ENCODE measurements around the gene KIF4A. TPM values are rescaled to one million over a fixed set of nuclear protein-coding genes. Genes with fewer than 3 reads are reported as not detected.

KIF4A gene
- polyA plus RNA-seq, 2 donors = 1.7 to 3.5 TPM

- no peaks in the 10 kb centered on the region for H3K4me1 ChIP-seq (ENCODE audit: control insufficient read depth in 2 of 2, insufficient read depth in 2 of 2, low read length in 1 of 2)
- no peak overlapping the region for H3K4me3 ChIP-seq (ENCODE audit: low read depth in 1 of 2, low read length in 2 of 2)
- 92 to 98% methylated on average over 2 of the region's 2 CpGs for WGBS, 2 donors
- H3K9me3 ChIP-seq (ENCODE audit: control insufficient read depth in 2 of 2, insufficient read depth in 1 of 2, low read depth in 1 of 2, low read length in 1 of 2) = no peaks in the 10 kb centered on the region
- no peaks in the 10 kb centered on the region for H3K27me3 ChIP-seq (ENCODE audit: control insufficient read depth in 1 of 2, insufficient read depth in 2 of 2, low read length in 2 of 2)
- H3K27ac ChIP-seq (ENCODE audit: low read depth in 2 of 2, low read length in 1 of 2) = no peak overlapping the region
- H3K36me3 ChIP-seq (ENCODE audit: control insufficient read depth in 2 of 2, insufficient read depth in 2 of 2, low read length in 1 of 2) = no peaks in the 10 kb centered on the region
These were observed 121.0 kb downstream of the KIF4A start for GRCh38 chrX:70410921-70411320.

- Histone ChIP-seq H3K27ac (ENCODE audit: low read depth in 2 of 2, low read length in 1 of 2) (no peak overlapping the region), H3K4me1 (ENCODE audit: control insufficient read depth in 2 of 2, insufficient read depth in 2 of 2, low read length in 1 of 2) (no peaks in the 10 kb centered on the region), H3K27me3 (ENCODE audit: control insufficient read depth in 1 of 2, insufficient read depth in 2 of 2, low read length in 2 of 2) (no peaks in the 10 kb centered on the region), H3K4me3 (ENCODE audit: low read depth in 1 of 2, low read length in 2 of 2) (no peak overlapping the region), H3K9me3 (ENCODE audit: control insufficient read depth in 2 of 2, insufficient read depth in 1 of 2, low read depth in 1 of 2, low read length in 1 of 2) (no peaks in the 10 kb centered on the region), H3K36me3 (ENCODE audit: control insufficient read depth in 2 of 2, insufficient read depth in 2 of 2, low read length in 1 of 2) (no peaks in the 10 kb centered on the region)
- 69 to 96% methylated on average over 3 of the region's 3 CpGs for WGBS, 2 donors
These were observed 121.6 kb downstream of the KIF4A start for GRCh38 chrX:70411475-70411874.

- Histone ChIP-seq H3K36me3 (ENCODE audit: control insufficient read depth in 2 of 2, insufficient read depth in 2 of 2, low read length in 1 of 2) (no peaks in the 10 kb centered on the region), H3K4me3 (ENCODE audit: low read depth in 1 of 2, low read length in 2 of 2) (no peak overlapping the region), H3K4me1 (ENCODE audit: control insufficient read depth in 2 of 2, insufficient read depth in 2 of 2, low read length in 1 of 2) (no peaks in the 10 kb centered on the region), H3K9me3 (ENCODE audit: control insufficient read depth in 2 of 2, insufficient read depth in 1 of 2, low read depth in 1 of 2, low read length in 1 of 2) (no peaks in the 10 kb centered on the region), H3K27me3 (ENCODE audit: control insufficient read depth in 1 of 2, insufficient read depth in 2 of 2, low read length in 2 of 2) (no peaks in the 10 kb centered on the region), H3K27ac (ENCODE audit: low read depth in 2 of 2, low read length in 1 of 2) (no peak overlapping the region)
- WGBS, 2 donors = 31 to 51% methylated on average over 2 of the region's 2 CpGs
These were observed 131.7 kb downstream of the KIF4A start for GRCh38 chrX:70421618-70422017.

- Histone ChIP-seq H3K27me3 (ENCODE audit: control insufficient read depth in 1 of 2, insufficient read depth in 2 of 2, low read length in 2 of 2) (no peaks in the 10 kb centered on the region), H3K9me3 (ENCODE audit: control insufficient read depth in 2 of 2, insufficient read depth in 1 of 2, low read depth in 1 of 2, low read length in 1 of 2) (no peaks in the 10 kb centered on the region), H3K4me3 (ENCODE audit: low read depth in 1 of 2, low read length in 2 of 2) (no peak within 1 kb of the TSS), H3K4me1 (ENCODE audit: control insufficient read depth in 2 of 2, insufficient read depth in 2 of 2, low read length in 1 of 2) (no peaks in the 10 kb centered on the region), H3K36me3 (ENCODE audit: control insufficient read depth in 2 of 2, insufficient read depth in 2 of 2, low read length in 1 of 2) (no peaks in the 10 kb centered on the region), H3K27ac (ENCODE audit: low read depth in 2 of 2, low read length in 1 of 2) (no peak within 1 kb of the TSS)
- 24 to 36% methylated on average over 9 to 11 of the region's 11 CpGs for WGBS, 2 donors
These were observed 133.0 kb downstream of the KIF4A start, which contains the start of gene GDPD2 for GRCh38 chrX:70422851-70423341. Gene GDPD2 (plus strand): TSS chrX:70423314. CDS start chrX:70424985, 1,671 bp downstream.

- H3K4me1 ChIP-seq (ENCODE audit: control insufficient read depth in 2 of 2, insufficient read depth in 2 of 2, low read length in 1 of 2) = no peaks in the 10 kb centered on the region
- H3K27ac ChIP-seq (ENCODE audit: low read depth in 2 of 2, low read length in 1 of 2) = no peak overlapping the region
- H3K27me3 ChIP-seq (ENCODE audit: control insufficient read depth in 1 of 2, insufficient read depth in 2 of 2, low read length in 2 of 2) = no peaks in the 10 kb centered on the region
- H3K4me3 ChIP-seq (ENCODE audit: low read depth in 1 of 2, low read length in 2 of 2) = no peak overlapping the region
- 62% methylated on average over 10 of the region's 10 CpGs for WGBS, 2 donors
- no peaks in the 10 kb centered on the region for H3K36me3 ChIP-seq (ENCODE audit: control insufficient read depth in 2 of 2, insufficient read depth in 2 of 2, low read length in 1 of 2)
- no peaks in the 10 kb centered on the region for H3K9me3 ChIP-seq (ENCODE audit: control insufficient read depth in 2 of 2, insufficient read depth in 1 of 2, low read depth in 1 of 2, low read length in 1 of 2)
These were observed 134.2 kb downstream of the KIF4A start for GRCh38 chrX:70423936-70424675.

DNA sequence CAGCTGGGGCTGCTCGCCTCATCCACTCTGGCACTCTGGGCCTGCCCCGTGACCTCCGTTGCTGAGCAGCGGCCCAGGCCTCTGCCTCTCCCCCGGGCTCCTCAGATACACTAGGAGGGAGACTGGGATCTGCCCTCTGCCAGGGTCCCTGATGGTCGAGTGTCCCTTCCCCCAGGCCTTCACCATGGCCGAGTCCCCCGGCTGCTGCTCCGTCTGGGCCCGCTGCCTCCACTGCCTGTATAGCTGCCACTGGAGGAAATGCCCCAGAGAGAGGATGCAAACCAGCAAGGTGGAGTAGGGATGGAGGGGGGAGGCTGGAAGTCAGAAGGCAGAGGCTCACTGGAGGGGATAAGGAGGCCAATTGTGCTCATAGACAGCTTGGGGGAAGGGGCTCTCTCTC, 134.9 kb downstream of the KIF4A start:
- Histone ChIP-seq H3K4me1 (ENCODE audit: control insufficient read depth in 2 of 2, insufficient read depth in 2 of 2, low read length in 1 of 2) (no peaks in the 10 kb centered on the region), H3K9me3 (ENCODE audit: control insufficient read depth in 2 of 2, insufficient read depth in 1 of 2, low read depth in 1 of 2, low read length in 1 of 2) (no peaks in the 10 kb centered on the region), H3K36me3 (ENCODE audit: control insufficient read depth in 2 of 2, insufficient read depth in 2 of 2, low read length in 1 of 2) (no peaks in the 10 kb centered on the region), H3K4me3 (ENCODE audit: low read depth in 1 of 2, low read length in 2 of 2) (no peak overlapping the region), H3K27ac (ENCODE audit: low read depth in 2 of 2, low read length in 1 of 2) (no peak overlapping the region), H3K27me3 (ENCODE audit: control insufficient read depth in 1 of 2, insufficient read depth in 2 of 2, low read length in 2 of 2) (no peaks in the 10 kb centered on the region)
- WGBS, 2 donors = 80 to 90% methylated on average over 9 to 10 of the region's 10 CpGs

GRCh38 chrX:70426286-70427278, 136.7 kb downstream of the KIF4A start:
- no peaks in the 10 kb centered on the region for H3K36me3 ChIP-seq (ENCODE audit: control insufficient read depth in 2 of 2, insufficient read depth in 2 of 2, low read length in 1 of 2)
- no peak overlapping the region for H3K27ac ChIP-seq (ENCODE audit: low read depth in 2 of 2, low read length in 1 of 2)
- H3K9me3 ChIP-seq (ENCODE audit: control insufficient read depth in 2 of 2, insufficient read depth in 1 of 2, low read depth in 1 of 2, low read length in 1 of 2) = no peaks in the 10 kb centered on the region
- WGBS, 2 donors = 77 to 95% methylated on average over 15 of the region's 15 CpGs
- no peaks in the 10 kb centered on the region for H3K4me1 ChIP-seq (ENCODE audit: control insufficient read depth in 2 of 2, insufficient read depth in 2 of 2, low read length in 1 of 2)
- no peak overlapping the region for H3K4me3 ChIP-seq (ENCODE audit: low read depth in 1 of 2, low read length in 2 of 2)
- H3K27me3 ChIP-seq (ENCODE audit: control insufficient read depth in 1 of 2, insufficient read depth in 2 of 2, low read length in 2 of 2) = no peaks in the 10 kb centered on the region

DNA sequence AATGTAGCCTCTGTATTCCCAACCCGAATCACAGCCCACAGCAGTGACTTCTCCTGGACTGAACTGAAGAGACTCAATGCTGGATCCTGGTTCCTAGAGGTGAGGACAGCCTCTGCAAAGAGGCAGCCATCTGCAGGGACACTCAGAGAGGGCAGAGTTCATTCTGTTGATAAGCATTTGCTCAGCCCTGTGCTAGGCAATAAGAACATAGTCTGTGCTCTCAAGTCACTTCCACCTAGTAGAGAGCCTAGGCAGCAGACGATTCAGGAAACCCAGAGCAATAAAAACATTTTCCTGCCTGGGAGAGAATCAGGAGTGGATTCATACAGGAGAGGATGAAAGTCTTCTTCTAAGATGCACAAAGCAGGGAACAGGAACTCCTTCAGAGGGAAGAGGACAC, 137.5 kb downstream of the KIF4A start:
- Histone ChIP-seq H3K36me3 (ENCODE audit: control insufficient read depth in 2 of 2, insufficient read depth in 2 of 2, low read length in 1 of 2) (no peaks in the 10 kb centered on the region), H3K4me3 (ENCODE audit: low read depth in 1 of 2, low read length in 2 of 2) (no peak overlapping the region), H3K27ac (ENCODE audit: low read depth in 2 of 2, low read length in 1 of 2) (no peak overlapping the region), H3K4me1 (ENCODE audit: control insufficient read depth in 2 of 2, insufficient read depth in 2 of 2, low read length in 1 of 2) (no peaks in the 10 kb centered on the region), H3K9me3 (ENCODE audit: control insufficient read depth in 2 of 2, insufficient read depth in 1 of 2, low read depth in 1 of 2, low read length in 1 of 2) (no peaks in the 10 kb centered on the region), H3K27me3 (ENCODE audit: control insufficient read depth in 1 of 2, insufficient read depth in 2 of 2, low read length in 2 of 2) (no peaks in the 10 kb centered on the region)
- 62 to 88% methylated on average over 2 of the region's 2 CpGs for WGBS, 2 donors

GRCh38 chrX:70429759-70430158, 139.9 kb downstream of the KIF4A start:
- no peaks in the 10 kb centered on the region for H3K9me3 ChIP-seq (ENCODE audit: control insufficient read depth in 2 of 2, insufficient read depth in 1 of 2, low read depth in 1 of 2, low read length in 1 of 2)
- no peak overlapping the region for H3K4me3 ChIP-seq (ENCODE audit: low read depth in 1 of 2, low read length in 2 of 2)
- peaks cover 0 to under 1% of the 10 kb centered on the region in 2 donors for H3K4me1 ChIP-seq (ENCODE audit: control insufficient read depth in 2 of 2, insufficient read depth in 2 of 2, low read length in 1 of 2)
- H3K36me3 ChIP-seq (ENCODE audit: control insufficient read depth in 2 of 2, insufficient read depth in 2 of 2, low read length in 1 of 2) = no peaks in the 10 kb centered on the region
- no peaks in the 10 kb centered on the region for H3K27me3 ChIP-seq (ENCODE audit: control insufficient read depth in 1 of 2, insufficient read depth in 2 of 2, low read length in 2 of 2)
- no peak overlapping the region for H3K27ac ChIP-seq (ENCODE audit: low read depth in 2 of 2, low read length in 1 of 2)
- 81 to 95% methylated on average over 6 of the region's 6 CpGs for WGBS, 2 donors
